ENCODE results near the gene NR5A1.

The NR5A1 gene

DNA sequence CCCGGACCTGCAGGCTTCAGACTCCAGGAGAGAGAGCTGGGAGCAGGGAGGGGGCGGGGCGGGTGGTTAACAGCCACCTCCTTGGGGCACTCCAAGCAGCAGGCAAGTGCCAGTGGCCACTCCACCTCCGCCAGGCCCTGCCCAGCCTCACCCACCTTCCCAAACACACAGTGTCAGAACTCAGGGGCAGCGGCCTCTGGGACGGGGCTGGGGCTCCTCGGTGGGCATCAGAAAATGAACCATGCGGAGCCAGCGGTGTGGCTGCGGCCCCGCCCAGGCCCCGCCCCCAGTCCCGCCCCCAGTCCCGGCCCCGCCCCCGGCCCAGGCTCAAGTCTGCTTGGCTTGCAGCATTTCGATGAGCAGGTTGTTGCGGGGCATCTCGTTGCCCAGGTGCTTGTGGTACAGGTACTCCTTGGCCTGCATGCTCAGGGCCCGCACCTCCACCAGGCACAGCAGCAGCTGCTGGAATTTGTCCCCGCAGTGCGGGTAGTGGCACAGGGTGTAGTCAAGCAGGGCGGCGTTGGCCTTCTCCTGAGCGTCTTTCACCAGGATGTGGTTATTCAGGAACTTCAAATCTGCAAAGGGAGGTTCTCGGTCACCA, 24.7 kb downstream of the NR5A1 start:
- Histone ChIP-seq H2BK15ac (replicated peaks; ENCODE audit: low read depth) (no peak overlapping the region), H4K5ac (ENCODE audit: low read length) (no peak overlapping the region), H3K4ac (ENCODE audit: low read depth, low read length) (no peak overlapping the region), H4K8ac (ENCODE audit: low read depth, low read length) (no peak overlapping the region), H3K4me1 (ENCODE audit: control insufficient read depth, low read depth, low read length) (peaks cover 2% of the 10 kb centered on the region), H3K79me1 (ENCODE audit: low read length) (no peaks in the 10 kb centered on the region), H3K79me2 (ENCODE audit: control insufficient read depth, insufficient read depth, low read length) (no peaks in the 10 kb centered on the region), H3K4me3 (ENCODE audit: low read length) (no peak overlapping the region), H2AK5ac (ENCODE audit: low read length) (no peak overlapping the region), H3K4me2 (ENCODE audit: low read length) (peak overlapping the region; percentile 54), H3K18ac (ENCODE audit: low read length) (no peak overlapping the region), H3K56ac (ENCODE audit: low read length) (no peak overlapping the region), H3K36me3 (ENCODE audit: control insufficient read depth, insufficient read depth, low read length) (no peaks in the 10 kb centered on the region), H2BK120ac (ENCODE audit: low read depth, low read length) (no peak overlapping the region), H3K23ac (ENCODE audit: low read length) (no peak overlapping the region), H2BK5ac (ENCODE audit: low read length) (no peak overlapping the region), H3K9ac (ENCODE audit: low read length) (no peak overlapping the region), H3K27me3 (ENCODE audit: insufficient read depth, low read length, poor library complexity) (no peaks in the 10 kb centered on the region), H3K27ac (ENCODE audit: low read depth, low read length) (no peak overlapping the region)
- no CpG with 5 or more reads among the region's 26 CpGs for WGBS (ENCODE audit: extremely low coverage, insufficient coverage, low lambda C conversion rate)
- peak; percentile 40 for DNase-seq

DNA sequence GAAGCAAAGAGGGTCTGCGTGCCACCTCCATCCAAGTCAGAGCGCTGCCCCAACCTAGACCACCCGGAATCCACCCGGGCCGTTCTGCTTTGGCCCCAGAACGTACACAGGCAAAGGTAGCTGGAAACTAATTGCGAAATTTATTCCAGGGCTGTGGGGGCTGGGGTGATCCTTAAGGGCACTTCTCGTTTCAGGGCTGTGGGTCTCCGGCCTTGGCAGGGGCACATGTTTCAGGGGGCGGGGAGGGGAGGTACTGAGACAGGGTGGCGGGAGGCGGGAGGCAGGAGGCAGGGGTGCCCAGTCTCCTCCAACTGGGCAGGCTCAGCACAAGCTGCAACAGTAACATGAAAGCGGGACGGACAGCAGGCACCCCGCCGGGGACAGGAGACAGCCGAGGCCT, 26.1 kb downstream of the NR5A1 start:
- Histone ChIP-seq H3K4me3 (ENCODE audit: low read length) (no peak overlapping the region), H2AK5ac (ENCODE audit: low read length) (no peak overlapping the region), H4K8ac (ENCODE audit: low read depth, low read length) (no peak overlapping the region), H3K79me1 (ENCODE audit: low read length) (no peaks in the 10 kb centered on the region), H3K36me3 (ENCODE audit: control insufficient read depth, insufficient read depth, low read length) (no peaks in the 10 kb centered on the region), H3K27me3 (ENCODE audit: insufficient read depth, low read length, poor library complexity) (no peaks in the 10 kb centered on the region), H3K4ac (ENCODE audit: low read depth, low read length) (no peak overlapping the region), H3K56ac (ENCODE audit: low read length) (no peak overlapping the region), H2BK15ac (replicated peaks; ENCODE audit: low read depth) (no peak overlapping the region), H2BK5ac (ENCODE audit: low read length) (no peak overlapping the region), H3K79me2 (ENCODE audit: control insufficient read depth, insufficient read depth, low read length) (no peaks in the 10 kb centered on the region), H3K4me2 (ENCODE audit: low read length) (no peak overlapping the region), H3K4me1 (ENCODE audit: control insufficient read depth, low read depth, low read length) (peaks cover 4% of the 10 kb centered on the region), H3K27ac (ENCODE audit: low read depth, low read length) (no peak overlapping the region), H2BK120ac (ENCODE audit: low read depth, low read length) (no peak overlapping the region), H4K5ac (ENCODE audit: low read length) (no peak overlapping the region), H3K18ac (ENCODE audit: low read length) (no peak overlapping the region), H3K9ac (ENCODE audit: low read length) (no peak overlapping the region), H3K23ac (ENCODE audit: low read length) (no peak overlapping the region)
- no CpG with 5 or more reads among the region's 17 CpGs for WGBS (ENCODE audit: extremely low coverage, insufficient coverage, low lambda C conversion rate)
- DNase-seq: no peak

DNA sequence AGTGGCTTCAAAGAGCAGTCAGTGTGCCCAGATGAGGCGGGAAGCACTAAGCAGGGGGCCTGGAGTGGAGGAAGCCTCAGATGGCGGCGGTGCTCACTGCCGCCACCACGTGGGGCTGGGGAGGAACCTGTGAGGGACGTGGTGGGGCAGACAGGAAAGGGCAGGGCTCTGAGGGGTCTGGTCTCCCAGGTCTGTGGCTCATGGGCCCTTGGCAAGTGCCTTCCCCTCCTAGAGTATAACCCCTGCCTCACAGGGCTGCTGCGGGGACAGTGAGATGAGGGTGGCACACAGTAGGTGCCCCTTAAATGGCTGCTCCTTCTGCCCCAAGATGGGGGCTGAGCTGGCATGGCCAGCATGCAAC, 26.6 kb downstream of the NR5A1 start:
- peak; percentile 85 for DNase-seq
- no CpG with 5 or more reads among the region's 7 CpGs for WGBS (ENCODE audit: extremely low coverage, insufficient coverage, low lambda C conversion rate)
- no peaks in the 10 kb centered on the region for H3K27me3 ChIP-seq (ENCODE audit: insufficient read depth, low read length, poor library complexity)

DNA sequence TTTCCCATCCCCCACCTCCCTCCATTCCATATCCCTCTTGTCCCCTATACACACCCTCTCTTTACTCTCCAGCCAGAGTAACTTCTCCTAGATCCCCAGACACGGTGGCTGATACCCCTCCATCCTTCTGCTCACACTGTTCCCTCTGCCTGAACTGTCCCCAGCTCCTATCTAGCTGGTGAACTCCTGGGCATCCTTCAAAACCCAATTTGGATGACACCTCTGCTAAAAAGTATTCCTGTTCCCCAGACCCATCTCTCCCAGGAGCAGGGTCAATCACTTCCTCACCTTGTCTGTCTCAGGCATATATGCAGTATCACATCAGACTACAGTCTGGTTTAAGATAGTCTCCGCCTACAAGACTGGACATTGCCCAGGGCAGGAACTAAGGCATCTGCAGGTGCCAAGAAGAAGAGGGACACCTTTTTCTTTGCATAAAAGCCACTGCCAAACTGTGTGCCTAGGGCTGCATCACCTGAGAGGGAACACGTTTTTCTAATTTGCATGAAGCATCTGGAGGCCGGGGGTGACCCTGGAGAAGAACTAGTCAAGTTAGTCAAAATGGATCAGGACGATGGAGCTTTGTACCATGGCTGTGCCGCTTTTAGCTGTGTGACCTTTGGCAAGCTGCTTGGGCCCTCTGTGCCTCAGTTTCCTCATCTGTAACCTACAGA, 27.1 kb downstream of the NR5A1 start:
- no peak overlapping the region for H3K4me2 ChIP-seq (ENCODE audit: low read length)
- H2BK120ac ChIP-seq (ENCODE audit: low read depth, low read length): no peak overlapping the region
- DNase-seq: no peak
- no peak overlapping the region for H4K5ac ChIP-seq (ENCODE audit: low read length)
- H3K79me2 ChIP-seq (ENCODE audit: control insufficient read depth, insufficient read depth, low read length): no peaks in the 10 kb centered on the region
- no peaks in the 10 kb centered on the region for H3K79me1 ChIP-seq (ENCODE audit: low read length)
- no peak overlapping the region for H3K23ac ChIP-seq (ENCODE audit: low read length)
- no peak overlapping the region for H3K56ac ChIP-seq (ENCODE audit: low read length)
- no peaks in the 10 kb centered on the region for H3K27me3 ChIP-seq (ENCODE audit: insufficient read depth, low read length, poor library complexity)
- no peak overlapping the region for H2AK5ac ChIP-seq (ENCODE audit: low read length)
- H4K8ac ChIP-seq (ENCODE audit: low read depth, low read length): no peak overlapping the region
- H3K18ac ChIP-seq (ENCODE audit: low read length): no peak overlapping the region
- H3K4me1 ChIP-seq (ENCODE audit: control insufficient read depth, low read depth, low read length): peaks cover 4% of the 10 kb centered on the region
- WGBS (ENCODE audit: extremely low coverage, insufficient coverage, low lambda C conversion rate): no CpG with 5 or more reads among the region's 6 CpGs
- H2BK15ac ChIP-seq (replicated peaks; ENCODE audit: low read depth): no peak overlapping the region
- H3K27ac ChIP-seq (ENCODE audit: low read depth, low read length): no peak overlapping the region
- no peak overlapping the region for H2BK5ac ChIP-seq (ENCODE audit: low read length)
- H3K9ac ChIP-seq (ENCODE audit: low read length): no peak overlapping the region
- no peaks in the 10 kb centered on the region for H3K36me3 ChIP-seq (ENCODE audit: control insufficient read depth, insufficient read depth, low read length)
- H3K4me3 ChIP-seq (ENCODE audit: low read length): no peak overlapping the region
- no peak overlapping the region for H3K4ac ChIP-seq (ENCODE audit: low read depth, low read length)

More for the DNA sequence above, 26.6 kb downstream of the NR5A1 start:
- H3K4me3 ChIP-seq (ENCODE audit: low read length): no peak overlapping the region
- no peak overlapping the region for H3K4ac ChIP-seq (ENCODE audit: low read depth, low read length)
- no peak overlapping the region for H2BK120ac ChIP-seq (ENCODE audit: low read depth, low read length)
- H3K79me1 ChIP-seq (ENCODE audit: low read length): no peaks in the 10 kb centered on the region
- H3K4me2 ChIP-seq (ENCODE audit: low read length): no peak overlapping the region
- no peak overlapping the region for H3K18ac ChIP-seq (ENCODE audit: low read length)
- H2BK15ac ChIP-seq (replicated peaks; ENCODE audit: low read depth): no peak overlapping the region
- no peak overlapping the region for H4K8ac ChIP-seq (ENCODE audit: low read depth, low read length)
- H2AK5ac ChIP-seq (ENCODE audit: low read length): no peak overlapping the region
- H3K27ac ChIP-seq (ENCODE audit: low read depth, low read length): no peak overlapping the region
- H3K56ac ChIP-seq (ENCODE audit: low read length): peak overlapping the region; percentile 28
- no peaks in the 10 kb centered on the region for H3K36me3 ChIP-seq (ENCODE audit: control insufficient read depth, insufficient read depth, low read length)
- peaks cover 4% of the 10 kb centered on the region for H3K4me1 ChIP-seq (ENCODE audit: control insufficient read depth, low read depth, low read length)
- no peaks in the 10 kb centered on the region for H3K79me2 ChIP-seq (ENCODE audit: control insufficient read depth, insufficient read depth, low read length)
- no peak overlapping the region for H2BK5ac ChIP-seq (ENCODE audit: low read length)
- H3K23ac ChIP-seq (ENCODE audit: low read length): no peak overlapping the region
- H4K5ac ChIP-seq (ENCODE audit: low read length): no peak overlapping the region
- H3K9ac ChIP-seq (ENCODE audit: low read length): no peak overlapping the region

DNA sequence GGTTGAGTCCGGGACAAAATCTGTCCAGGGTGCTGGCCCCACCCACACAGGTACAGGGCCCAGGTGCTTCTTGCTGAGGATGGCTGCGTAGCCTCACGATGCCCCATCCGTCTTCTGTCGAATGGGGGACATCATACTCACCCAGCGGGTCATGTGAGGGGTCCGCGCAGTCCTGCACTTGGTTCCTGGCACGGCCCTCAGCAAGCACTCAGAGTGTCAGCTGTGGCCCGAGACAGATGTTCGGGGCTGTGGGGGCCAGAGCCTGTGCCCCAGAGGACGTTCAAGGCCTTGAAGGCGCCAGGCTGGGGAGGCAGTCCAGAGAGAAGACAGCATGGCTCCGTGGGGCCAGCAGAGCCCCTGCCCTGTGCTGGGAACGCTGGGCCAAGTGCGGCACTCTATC, 27.8 kb downstream of the NR5A1 start:
- H3K9ac ChIP-seq (ENCODE audit: low read length): no peak overlapping the region
- H3K4me3 ChIP-seq (ENCODE audit: low read length): no peak overlapping the region

DNA sequence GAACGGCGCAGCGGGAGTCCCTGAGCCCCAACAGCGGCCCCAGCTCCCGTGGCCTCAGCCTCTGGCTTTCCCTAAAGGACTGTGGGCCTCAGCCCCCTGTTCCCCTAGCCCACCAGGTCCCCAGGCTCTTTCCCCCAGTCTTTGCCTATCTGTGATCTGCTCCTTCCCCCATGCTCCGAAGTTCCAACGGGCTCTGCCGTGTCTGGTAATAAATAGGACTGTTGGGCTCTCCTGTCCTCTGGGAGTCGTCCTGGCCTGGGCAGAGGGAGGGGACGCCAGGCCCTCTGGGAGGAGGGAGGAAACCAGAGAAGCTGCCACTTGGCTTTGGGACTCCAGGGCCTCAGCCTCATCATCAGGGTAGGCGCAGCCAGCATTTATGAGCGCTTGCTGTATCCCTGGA, 28.8 kb downstream of the NR5A1 start:
- no peak overlapping the region for H3K27ac ChIP-seq (ENCODE audit: low read depth, low read length)

More for the DNA sequence above, 27.8 kb downstream of the NR5A1 start:
- WGBS (ENCODE audit: extremely low coverage, insufficient coverage, low lambda C conversion rate): no CpG with 5 or more reads among the region's 16 CpGs
- H3K56ac ChIP-seq (ENCODE audit: low read length): no peak overlapping the region
- H3K18ac ChIP-seq (ENCODE audit: low read length): no peak overlapping the region
- H4K5ac ChIP-seq (ENCODE audit: low read length): no peak overlapping the region
- peaks cover 4% of the 10 kb centered on the region for H3K4me1 ChIP-seq (ENCODE audit: control insufficient read depth, low read depth, low read length)
- no peaks in the 10 kb centered on the region for H3K27me3 ChIP-seq (ENCODE audit: insufficient read depth, low read length, poor library complexity)
- H3K4me2 ChIP-seq (ENCODE audit: low read length): no peak overlapping the region
- no peak overlapping the region for H2BK15ac ChIP-seq (replicated peaks; ENCODE audit: low read depth)
- no peaks in the 10 kb centered on the region for H3K36me3 ChIP-seq (ENCODE audit: control insufficient read depth, insufficient read depth, low read length)
- DNase-seq: no peak
- no peaks in the 10 kb centered on the region for H3K79me1 ChIP-seq (ENCODE audit: low read length)
- no peak overlapping the region for H3K23ac ChIP-seq (ENCODE audit: low read length)
- no peak overlapping the region for H3K4ac ChIP-seq (ENCODE audit: low read depth, low read length)
- no peak overlapping the region for H2BK5ac ChIP-seq (ENCODE audit: low read length)
- H2AK5ac ChIP-seq (ENCODE audit: low read length): no peak overlapping the region
- H3K27ac ChIP-seq (ENCODE audit: low read depth, low read length): no peak overlapping the region
- no peak overlapping the region for H2BK120ac ChIP-seq (ENCODE audit: low read depth, low read length)
- no peaks in the 10 kb centered on the region for H3K79me2 ChIP-seq (ENCODE audit: control insufficient read depth, insufficient read depth, low read length)
- H4K8ac ChIP-seq (ENCODE audit: low read depth, low read length): no peak overlapping the region

More for the DNA sequence above, 28.8 kb downstream of the NR5A1 start:
- Histone ChIP-seq H3K79me1 (ENCODE audit: low read length) (no peaks in the 10 kb centered on the region), H3K4me1 (ENCODE audit: control insufficient read depth, low read depth, low read length) (peaks cover 4% of the 10 kb centered on the region), H4K5ac (ENCODE audit: low read length) (no peak overlapping the region), H2AK5ac (ENCODE audit: low read length) (no peak overlapping the region), H4K8ac (ENCODE audit: low read depth, low read length) (no peak overlapping the region), H3K9ac (ENCODE audit: low read length) (peak overlapping the region; percentile 52), H3K4me2 (ENCODE audit: low read length) (no peak overlapping the region), H3K4me3 (ENCODE audit: low read length) (no peak overlapping the region), H2BK120ac (ENCODE audit: low read depth, low read length) (no peak overlapping the region), H3K23ac (ENCODE audit: low read length) (no peak overlapping the region), H3K18ac (ENCODE audit: low read length) (peak overlapping the region; percentile 10), H3K79me2 (ENCODE audit: control insufficient read depth, insufficient read depth, low read length) (no peaks in the 10 kb centered on the region), H2BK5ac (ENCODE audit: low read length) (no peak overlapping the region), H2BK15ac (replicated peaks; ENCODE audit: low read depth) (no peak overlapping the region), H3K4ac (ENCODE audit: low read depth, low read length) (no peak overlapping the region), H3K27me3 (ENCODE audit: insufficient read depth, low read length, poor library complexity) (no peaks in the 10 kb centered on the region), H3K56ac (ENCODE audit: low read length) (peak overlapping the region; percentile 82), H3K36me3 (ENCODE audit: control insufficient read depth, insufficient read depth, low read length) (no peaks in the 10 kb centered on the region)
- WGBS (ENCODE audit: extremely low coverage, insufficient coverage, low lambda C conversion rate): no CpG with 5 or more reads among the region's 12 CpGs
- peak; percentile 52 for DNase-seq

Measured in mesendoderm (in vitro differentiated cells).